Activated CD8-positive, alpha-beta memory T cell treated with anti-CD3 and anti-CD28 coated beads for 48 hours (primary cell): Measurements from ENCODE around the gene RSU1.

ENCODE experiments used
- DNase-seq, 3 experiments: peaks; one replicate each; pipeline ENCODE4 v3.0.0-alpha.2; 2020; ENCODE audit warnings: low read depth in 2 of 3, low spot score in 2 of 3

The RSU1 gene

DNA sequence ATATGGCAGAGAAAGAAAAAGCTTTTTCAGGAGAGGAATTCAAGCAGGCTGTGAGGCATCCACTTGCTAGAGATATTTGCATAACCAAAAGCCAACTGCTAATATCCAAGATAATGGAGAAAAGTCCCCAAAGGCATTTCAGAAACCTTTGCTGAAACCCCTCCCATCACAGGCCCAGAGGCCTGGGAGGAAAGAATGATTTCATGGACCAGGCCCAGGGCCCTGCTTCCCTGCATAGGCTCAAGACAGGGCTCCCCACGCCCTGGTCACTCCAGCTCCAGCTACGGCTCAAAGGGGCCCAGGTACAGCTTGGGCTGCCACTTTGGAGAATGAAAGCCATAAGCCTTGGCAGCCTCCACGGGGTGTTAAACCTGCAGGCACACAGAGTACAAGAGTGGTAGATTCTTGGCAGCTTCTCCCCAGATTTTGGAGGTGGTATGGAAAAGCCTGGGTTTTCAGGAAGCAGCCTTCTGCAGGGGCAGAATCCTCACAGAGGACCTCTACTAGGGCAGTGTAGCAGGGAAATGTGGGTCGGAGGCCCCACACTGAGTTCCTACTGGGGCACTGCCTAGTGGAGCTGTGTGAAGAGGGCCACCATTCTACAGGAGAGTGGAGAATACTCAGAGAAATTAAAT lies 5.6 kb upstream of the RSU1 start:
- DNase-seq: no peak

GRCh38 chr10:16822027-16822426 lies 4.8 kb upstream of the RSU1 start:
- no peak for DNase-seq

- no peak for DNase-seq
Measured at GRCh38 chr10:16820421-16820820, 3.2 kb upstream of the RSU1 start.

- no peak for DNase-seq
Measured at GRCh38 chr10:16820018-16820417, 2.8 kb upstream of the RSU1 start.

DNA sequence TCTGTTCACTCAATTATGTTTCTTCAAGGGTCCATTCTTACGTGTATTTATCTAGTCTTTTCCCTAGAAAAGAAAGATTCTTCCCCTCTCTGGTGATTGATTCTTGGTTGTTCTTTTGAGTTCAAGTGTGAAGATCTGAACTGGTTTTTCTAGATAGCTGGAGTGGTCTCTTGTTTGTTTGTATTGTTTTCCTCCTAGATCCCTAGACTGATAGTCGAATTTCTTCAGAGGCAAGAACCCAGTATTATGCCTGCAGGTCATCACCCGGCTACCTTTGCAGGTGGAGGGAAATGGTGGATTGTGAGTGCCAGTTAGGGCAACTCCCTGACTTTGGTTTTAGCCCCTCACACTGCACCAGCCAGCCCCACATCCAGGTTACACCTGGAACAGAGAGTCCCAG lies 2.2 kb upstream of the RSU1 start:
- DNase-seq: no peak

- no peak for DNase-seq
Measured at GRCh38 chr10:16819026-16819425, 1.8 kb upstream of the RSU1 start.

DNA sequence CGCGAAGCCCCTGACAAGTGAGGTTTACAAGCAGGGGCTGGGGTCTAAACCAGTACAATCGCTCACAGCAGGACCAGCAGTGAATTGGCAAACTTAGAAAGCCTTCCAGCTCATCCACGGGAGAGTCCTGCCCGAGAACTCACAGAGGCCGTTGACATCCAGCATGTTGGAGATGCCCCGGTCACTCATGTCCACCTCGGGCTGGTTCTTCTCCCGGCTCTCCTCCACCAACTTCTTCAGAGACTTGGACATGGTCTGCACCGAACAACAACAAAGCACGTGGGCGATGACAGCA lies 447 bp downstream of the RSU1 start:
- DNase-seq: no peak

- DNase-seq: no peak
Measured at GRCh38 chr10:16816171-16816570, 1.1 kb downstream of the RSU1 start.

DNA sequence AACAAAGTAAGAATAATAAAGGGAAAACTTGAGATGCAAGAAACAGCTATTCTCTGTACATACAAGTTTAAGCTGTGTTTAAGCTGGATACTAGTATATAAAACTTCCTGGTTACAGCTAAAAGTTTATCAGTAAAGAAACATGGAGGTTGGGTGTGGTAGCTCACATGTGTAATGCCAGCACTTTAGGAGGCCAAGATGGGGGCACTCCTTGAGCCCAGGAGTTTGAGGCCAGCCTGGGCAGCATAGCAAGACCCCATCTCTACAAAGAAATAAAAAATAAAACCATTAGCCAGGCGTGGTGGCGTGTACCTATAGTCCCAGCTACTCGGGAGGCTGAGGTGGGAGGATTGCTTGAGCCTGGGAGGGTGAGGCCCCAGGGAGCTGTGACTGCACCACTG lies 3.2 kb downstream of the RSU1 start:
- DNase-seq: no peak

DNA sequence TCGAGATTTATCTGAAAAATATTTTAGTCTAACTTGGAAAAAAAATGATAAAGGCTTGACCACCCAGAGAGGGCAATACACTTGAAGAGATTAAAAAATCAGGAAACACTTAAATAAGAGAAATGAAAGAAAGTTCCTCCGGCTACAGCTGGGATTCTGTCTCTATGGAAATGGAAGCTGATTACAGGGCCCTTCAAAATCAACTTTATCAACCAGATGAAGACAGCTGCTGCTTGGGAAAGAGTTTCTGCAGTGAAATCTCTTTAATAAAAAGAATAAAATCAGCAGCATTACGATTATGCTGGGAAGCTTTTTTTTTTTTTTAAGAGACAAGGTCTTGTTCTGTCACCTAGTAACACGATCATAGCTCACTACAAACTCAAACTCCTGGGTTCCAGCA lies 4.5 kb downstream of the RSU1 start:
- no peak for DNase-seq

- DNase-seq: no peak
Measured at GRCh38 chr10:16811765-16812164, 5.5 kb downstream of the RSU1 start.

DNA sequence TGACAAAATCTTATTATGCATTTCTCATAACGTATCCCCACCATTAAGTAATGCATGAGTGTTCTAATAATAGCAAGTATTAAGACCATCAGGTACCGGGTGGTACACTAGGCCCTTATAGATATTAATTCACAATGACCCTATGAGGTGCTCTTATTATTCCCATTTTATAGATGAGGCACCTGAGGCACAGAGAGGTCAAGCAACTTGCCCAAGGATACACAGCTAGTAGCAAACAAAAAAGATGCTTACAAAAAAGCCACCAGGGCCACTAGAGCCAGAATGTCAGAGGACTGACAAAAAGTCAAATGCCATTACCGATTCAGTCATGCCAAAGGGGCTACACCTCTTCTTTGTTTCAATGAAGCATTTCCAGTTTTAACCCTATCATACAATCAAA lies 5.9 kb downstream of the RSU1 start:
- no peak for DNase-seq

- DNase-seq: peak in 1 of 3 experiments; percentile 28
Measured at GRCh38 chr10:16809074-16809718, 8.0 kb downstream of the RSU1 start.

- no peak for DNase-seq
Measured at GRCh38 chr10:16804123-16804522, 13.1 kb downstream of the RSU1 start.

- DNase-seq: no peak
Measured at GRCh38 chr10:16803464-16803863, 13.8 kb downstream of the RSU1 start.

DNA sequence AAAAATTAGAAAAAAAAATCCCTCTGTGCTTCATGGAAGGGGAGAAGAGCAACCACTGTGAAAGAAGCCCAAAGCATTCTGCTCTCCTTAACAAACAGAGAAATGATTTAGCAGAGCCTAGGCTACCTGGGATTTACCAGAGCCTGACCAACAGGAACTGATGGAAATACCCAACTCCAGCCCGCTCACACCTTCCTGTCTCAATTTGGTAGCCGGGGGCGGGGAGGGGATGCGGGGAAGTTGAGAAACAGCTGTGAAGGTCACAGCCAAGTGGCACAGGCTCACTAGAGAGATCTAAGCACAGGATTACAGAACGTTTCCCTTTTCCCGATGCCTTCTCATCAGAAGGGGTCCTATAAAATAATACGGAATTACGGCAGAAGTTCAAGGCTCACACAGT lies 17.6 kb downstream of the RSU1 start:
- no peak for DNase-seq

- DNase-seq: no peak
Measured at GRCh38 chr10:16798571-16798970, 18.7 kb downstream of the RSU1 start.

DNA sequence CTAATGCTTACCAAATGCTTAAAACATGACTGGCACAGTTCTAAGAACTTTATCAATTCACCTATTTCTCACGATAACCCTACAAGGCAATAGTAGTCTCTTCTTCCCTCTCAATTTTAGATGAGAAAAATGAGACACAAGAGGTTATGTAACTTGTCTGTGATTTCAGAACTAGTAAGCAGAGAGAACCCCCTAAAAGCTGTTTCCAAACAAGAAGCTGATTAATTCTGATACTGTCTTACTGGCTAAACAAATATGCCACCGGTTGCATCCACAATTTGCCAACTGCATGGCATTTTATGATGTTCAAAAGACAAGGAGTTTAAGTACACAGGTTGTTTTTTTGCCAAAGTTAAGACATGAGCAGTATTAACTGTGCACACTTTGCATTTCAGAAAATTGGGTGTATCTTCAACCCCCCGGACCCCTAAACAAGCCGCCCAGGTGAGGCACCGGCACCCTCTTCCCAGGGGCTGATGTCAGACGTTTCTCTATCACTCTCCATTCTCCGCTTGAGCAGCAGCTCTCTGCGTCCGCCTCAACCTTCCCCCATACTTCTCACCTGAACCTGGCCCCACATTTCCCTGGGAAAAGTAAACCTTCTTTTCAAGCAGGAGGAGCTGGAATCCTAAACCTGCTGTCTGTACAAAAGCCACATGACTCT lies 21.7 kb downstream of the RSU1 start:
- no peak for DNase-seq

GRCh38 chr10:16794005-16794404 lies 23.2 kb downstream of the RSU1 start:
- no peak for DNase-seq

GRCh38 chr10:16792675-16793074 lies 24.5 kb downstream of the RSU1 start:
- DNase-seq: no peak

- no peak for DNase-seq
Measured at GRCh38 chr10:16789765-16790164, 27.5 kb downstream of the RSU1 start.

DNA sequence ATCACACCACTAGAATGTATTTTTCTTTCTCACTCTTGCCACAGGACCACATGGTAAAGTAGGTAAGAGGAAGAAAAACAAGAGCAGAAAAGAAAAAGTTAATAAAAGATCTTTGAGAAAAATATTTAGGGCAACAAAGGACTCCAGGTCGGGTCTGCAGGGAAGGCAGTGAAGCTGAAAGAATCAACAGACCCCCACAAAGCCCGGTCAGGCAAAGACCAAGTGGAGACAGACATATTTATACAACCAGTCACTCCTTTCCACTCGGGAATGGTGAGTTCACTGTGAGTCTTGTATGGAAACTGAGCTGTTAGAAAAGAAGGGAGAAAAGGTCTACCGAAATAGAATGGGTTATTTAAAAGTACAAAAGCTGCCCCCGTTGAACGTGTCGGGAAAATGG lies 28.0 kb downstream of the RSU1 start:
- DNase-seq: no peak

DNA sequence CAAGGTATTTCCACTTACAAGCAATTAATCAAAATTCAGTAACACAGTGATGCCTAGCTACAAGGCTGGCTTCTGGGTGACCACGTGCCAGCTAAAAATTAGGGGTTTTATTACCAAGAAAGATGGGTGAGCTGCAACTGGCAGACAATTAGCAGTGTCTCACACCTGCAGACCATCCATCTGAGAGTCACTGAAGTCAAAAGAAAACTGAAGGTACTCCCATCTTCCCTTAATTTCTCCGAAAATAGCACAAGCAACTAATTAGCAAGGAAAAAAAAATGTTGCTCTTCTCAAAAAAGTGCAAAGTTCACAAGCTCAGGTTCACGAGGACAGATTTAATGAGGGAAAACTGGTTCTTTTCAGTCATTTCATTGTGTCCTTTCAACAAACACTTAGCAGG lies 28.4 kb downstream of the RSU1 start:
- DNase-seq: no peak
